Posterior cingulate gyrus (tissue), 11 donors: ENCODE results near the gene CYP27C1.
A peak's percentile ranks its signal among the peaks of the same experiment; 100 is the strongest.

Experiments used
- DNase-seq, 10 donors: peaks; one replicate each; pipeline versions ENCODE4 v3.0.0 to v3.0.0-alpha.2; 2020 to 2021; ENCODE audit warnings: mixed read lengths in 3 of 10
- intact Hi-C: fragments of 100-400 bp; cut with DNase I; formaldehyde crosslinking; loops from one replicate; pipeline ENCODE4 v1.15.1; 2023

CYP27C1 gene

DNA sequence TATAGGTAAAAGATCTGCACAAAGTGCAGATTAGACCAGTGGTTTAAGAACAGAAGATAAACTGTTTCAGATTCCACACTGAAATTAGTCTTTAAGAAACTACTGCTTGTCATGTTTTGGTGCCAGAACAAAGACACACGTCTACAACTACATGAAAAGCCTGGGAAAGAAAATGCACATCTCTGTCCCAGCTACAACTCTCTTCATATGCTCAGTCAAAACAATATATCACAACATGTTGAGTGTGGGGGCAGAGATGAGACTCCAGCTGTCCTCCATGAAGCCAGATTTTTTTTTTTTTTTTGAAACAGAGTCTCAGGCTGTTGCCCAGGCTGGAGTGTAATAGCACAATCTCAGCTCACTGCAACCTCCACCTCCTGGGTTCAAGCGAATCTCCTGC is 60.6 kb downstream of the CYP27C1 start:
- intact Hi-C loops: no loop called here
- no peak for DNase-seq

DNA sequence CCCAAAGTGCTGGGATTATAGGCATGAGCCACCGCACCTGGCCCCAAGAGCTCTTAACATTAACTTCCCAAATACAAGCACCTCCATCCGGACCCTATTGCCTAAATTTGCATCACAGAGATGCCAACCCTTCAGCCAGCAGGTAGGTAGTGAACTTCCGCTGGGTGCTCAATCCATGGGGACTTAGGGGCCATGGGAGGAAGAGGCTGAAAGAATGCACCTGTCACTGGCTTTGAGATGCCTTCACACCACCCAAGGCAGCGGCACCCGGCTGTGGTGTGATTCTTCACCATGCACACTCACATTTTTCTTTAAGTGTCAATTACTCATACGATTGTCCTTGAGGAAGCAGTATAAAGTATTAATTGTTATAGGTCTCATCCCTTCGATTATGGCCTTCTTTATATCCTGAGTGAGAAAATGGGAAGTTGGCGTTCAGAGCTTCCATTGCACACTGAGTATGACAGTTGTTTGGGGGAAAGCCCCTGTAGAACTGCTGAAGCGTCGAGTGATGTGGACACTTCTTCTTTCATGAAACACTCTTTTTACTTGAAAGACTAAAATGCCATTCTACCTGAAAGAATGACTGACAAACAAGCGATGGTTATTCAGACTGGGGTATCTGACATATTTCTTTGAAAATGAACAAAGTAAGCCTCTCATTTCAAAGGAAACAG is 61.3 kb downstream of the CYP27C1 start:
- intact Hi-C loops: no loop called here
- DNase-seq: no peak

DNA sequence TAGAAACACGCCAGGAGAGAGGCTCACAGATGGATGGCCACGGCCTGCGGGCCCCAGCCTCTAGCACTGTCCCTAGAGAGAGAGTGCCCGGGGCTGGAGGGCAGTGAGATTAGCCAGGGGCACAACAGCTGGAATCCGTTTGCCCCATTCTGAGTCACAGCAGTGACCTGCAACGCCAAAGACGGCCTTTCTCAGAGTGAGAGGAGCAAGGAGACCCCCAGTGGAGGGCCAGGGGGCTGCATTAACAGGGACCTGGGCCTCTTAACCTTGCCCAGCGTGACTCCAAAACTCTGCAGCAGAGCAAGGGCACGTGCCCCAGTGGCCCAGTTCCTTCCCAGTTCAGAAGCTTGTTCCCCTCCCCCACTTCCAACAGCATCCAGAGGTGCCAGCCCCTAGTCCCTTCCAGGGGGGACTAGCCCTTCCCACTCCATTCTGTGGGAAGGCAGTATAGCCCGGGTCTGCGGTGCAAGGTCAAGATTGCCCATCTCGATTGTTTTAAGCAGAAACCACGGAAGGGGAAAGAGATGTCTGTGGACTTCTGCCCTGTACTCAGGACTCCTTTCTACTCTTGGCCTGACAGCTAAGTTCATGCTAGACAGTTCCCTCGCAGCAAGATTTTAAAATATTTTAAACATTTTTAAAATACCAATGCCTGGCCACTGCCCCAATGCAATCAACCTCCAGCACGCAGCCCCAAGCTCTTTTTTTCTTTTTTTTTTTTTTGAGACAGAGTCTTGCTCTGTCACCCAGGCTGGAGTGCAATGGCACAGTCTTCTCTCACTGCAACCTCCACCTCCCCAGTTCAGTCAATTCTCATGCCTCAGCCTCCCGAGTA is 62.2 kb downstream of the CYP27C1 start:
- peak in 1 of 10 donors; percentile 82 for DNase-seq
- intact Hi-C loops: no loop called here

DNA sequence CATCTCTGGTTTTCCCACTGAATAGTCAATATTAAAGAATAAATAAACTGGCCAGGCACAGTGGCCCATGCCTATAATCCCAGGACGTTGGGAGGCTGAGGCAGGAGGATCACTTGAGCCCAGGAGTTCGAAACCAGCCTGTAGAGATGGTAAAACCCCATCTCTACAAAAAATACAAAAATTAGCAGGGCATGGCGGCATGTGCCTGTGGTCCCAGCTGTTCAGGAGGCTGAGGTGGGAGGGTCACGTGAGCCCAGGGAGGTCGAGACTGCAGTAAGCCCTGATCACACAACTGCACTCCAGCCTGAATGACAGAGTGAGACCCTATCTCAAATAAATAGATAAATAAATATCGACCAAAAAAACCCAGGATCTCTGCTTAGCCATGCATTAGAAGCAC is 63.0 kb downstream of the CYP27C1 start:
- intact Hi-C loops: no loop called here
- DNase-seq: no peak

DNA sequence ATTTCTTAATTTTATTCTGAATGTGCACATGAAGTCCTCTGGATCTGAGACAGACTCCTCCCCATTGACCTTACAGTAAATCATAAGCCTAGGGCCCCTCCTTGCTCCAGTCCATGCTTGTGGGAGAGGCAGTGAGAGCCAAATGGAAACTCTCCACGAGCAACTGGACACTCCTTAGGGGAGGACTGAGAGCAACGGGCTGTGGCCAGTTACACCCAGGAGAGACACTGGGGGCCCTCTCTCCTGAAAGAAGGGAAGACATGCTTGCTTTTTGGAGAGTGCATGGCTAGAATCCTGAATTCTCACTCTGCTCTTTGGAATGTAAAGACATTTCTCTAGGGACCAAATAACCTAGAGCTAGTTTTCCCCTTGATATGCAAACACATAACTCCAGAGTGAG is 64.2 kb downstream of the CYP27C1 start:
- DNase-seq: no peak
- intact Hi-C loops: no loop called here

DNA sequence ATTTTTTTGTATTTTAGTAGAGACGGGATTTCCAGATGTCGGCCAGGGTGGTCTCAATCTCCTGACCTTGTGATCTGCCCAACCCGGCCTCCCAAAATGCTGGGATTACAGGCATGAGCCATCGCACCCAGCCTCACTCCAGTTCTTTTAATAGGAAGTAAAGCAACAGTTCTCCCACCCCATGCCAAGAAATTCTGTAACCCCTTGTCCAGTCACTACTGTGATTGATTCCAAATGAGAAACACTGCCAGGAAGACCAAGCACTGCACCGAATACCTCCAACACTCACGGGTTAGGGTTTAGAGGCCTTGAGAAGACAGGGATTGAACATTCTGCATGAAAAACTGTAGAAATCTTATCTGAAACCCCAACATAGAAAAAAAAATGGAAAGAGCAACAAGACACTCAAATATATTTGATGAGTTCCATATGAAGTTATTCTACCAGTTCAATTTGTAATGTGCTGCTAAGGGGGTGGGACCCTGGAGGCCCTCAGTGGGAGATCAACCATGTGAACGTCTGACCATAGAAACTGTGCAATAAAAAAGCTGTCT is 65.0 kb downstream of the CYP27C1 start:
- no peak for DNase-seq
- intact Hi-C loops: no loop called here

DNA sequence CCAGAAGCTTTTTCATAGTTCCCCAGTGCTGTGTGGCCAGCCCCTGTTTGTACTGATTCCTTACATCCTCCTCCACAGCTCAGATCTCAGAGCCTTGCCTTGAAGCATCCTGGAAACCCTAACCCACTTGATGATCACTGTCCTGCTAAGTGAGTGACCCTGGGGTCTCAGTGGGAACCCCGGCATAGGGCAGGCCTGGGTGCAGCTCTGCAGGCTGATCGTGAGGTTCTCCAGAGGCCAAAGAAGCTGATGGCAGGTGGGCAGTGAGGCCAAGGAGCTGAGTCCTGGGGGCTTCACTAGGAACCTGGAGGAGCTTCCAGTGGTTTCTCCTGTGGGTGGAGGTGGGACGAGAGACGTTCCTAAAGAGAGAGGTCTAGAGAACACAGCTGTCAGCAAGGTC is 65.7 kb downstream of the CYP27C1 start:
- no peak for DNase-seq
- intact Hi-C loops: no loop called here

DNA sequence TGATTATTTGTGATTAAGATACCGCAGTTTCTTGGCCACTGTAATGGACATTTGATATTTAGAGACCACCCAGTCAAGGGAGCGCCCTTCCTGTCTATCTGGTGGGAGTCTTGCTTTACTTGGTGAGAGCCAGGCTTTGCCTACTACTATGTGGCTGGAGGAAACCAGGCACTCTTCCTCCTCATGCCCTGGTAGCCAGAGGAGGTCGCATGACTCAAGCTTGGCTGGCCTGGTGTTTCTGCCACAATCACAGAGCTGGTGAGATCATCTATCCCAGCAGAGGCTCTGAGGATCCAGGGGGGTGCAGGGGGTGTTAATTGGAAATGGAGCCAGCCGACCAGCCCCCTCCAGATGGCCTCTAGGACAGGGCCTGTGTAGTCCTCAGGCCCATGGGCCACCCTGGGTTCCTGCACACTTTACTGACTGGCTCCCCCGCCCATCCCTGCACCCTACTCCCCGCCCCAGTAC is 66.4 kb downstream of the CYP27C1 start:
- DNase-seq: peak in 5 of 10 donors; percentile 52 to 95 (median 73)
- intact Hi-C loops: no loop called here

DNA sequence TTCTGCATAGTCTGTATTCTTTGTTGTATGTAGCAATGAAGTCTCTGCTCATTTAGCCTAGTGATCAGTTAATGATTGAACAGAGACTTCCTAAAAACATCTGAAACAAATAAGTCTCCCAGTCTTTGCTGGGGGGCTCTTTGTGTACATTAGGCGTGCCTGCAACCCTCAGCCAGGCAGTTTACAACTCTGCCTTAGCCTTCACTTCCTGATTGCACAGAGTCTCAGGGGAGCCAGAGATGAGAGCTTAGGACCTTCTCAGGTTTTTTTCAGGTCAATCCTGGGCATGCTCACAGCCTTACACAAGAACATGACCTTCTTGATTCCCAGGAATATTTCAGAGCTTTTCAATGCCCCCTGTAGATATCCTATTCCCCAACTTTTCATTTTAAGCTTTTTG is 69.1 kb downstream of the CYP27C1 start:
- intact Hi-C loops: no loop called here

DNA sequence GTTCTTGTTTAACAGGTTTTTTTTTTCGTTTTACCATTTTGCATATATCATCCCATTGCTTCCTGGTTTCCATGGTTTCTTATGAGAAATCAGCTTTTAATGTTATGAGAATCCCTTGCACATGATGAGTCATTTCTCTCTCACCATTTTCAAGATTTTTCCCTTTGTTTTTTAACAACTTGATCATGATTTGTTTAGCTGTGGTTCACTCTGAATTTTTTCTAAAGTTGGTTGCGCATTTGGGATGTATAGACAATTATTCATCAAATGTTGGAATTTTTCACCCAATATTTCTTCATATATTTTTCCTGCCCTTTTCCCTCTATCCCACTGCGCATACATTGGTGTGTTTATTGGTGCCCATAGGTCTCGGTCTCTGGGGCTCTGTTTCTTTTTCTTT is 70.7 kb downstream of the CYP27C1 start:
- intact Hi-C loops: loop anchor here (5.0 kb wide), 1 partner anchor 102 kb away; no protein-coding TSS in a partner anchor
- no peak for DNase-seq

More for the DNA sequence above, 69.1 kb downstream of the CYP27C1 start:
- no peak for DNase-seq

DNA sequence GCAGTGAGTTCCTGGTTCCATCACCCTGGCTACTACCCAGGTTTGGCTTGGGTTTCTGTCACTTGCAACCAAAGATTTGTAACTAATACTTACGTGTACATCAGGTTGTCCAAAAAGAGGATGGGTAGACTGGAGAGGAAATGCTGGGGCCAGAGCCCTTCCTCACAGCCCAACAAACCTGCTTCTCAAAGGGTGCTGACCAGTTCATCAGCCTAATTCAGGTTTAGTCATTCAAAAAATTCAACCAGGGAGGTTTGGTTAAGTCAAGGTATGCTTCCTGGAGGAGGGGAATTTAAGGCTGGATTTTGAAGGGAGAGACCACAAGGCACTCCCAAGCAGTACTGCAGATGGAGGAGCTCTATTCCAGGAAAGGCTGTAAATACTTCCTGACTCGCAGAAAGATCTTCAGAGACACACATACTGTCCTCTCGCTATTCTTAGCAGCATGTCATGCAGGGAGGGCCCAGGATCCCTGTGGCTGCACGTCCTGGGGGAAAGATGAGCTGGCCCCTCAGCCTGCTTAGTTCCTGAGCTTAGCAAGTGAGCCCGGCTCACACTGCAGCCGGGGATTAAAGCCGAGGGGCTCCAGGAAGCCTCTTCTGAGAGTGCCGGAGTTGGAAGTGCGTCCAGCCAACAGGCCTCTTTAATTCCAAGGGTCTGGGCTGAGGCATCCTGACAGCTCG is 73.1 kb downstream of the CYP27C1 start:
- DNase-seq: peak in 2 of 10 donors; percentile 72 to 79
- intact Hi-C loops: loop anchor here (5.0 kb wide), 1 partner anchor 100 kb away; no protein-coding TSS in a partner anchor

DNA sequence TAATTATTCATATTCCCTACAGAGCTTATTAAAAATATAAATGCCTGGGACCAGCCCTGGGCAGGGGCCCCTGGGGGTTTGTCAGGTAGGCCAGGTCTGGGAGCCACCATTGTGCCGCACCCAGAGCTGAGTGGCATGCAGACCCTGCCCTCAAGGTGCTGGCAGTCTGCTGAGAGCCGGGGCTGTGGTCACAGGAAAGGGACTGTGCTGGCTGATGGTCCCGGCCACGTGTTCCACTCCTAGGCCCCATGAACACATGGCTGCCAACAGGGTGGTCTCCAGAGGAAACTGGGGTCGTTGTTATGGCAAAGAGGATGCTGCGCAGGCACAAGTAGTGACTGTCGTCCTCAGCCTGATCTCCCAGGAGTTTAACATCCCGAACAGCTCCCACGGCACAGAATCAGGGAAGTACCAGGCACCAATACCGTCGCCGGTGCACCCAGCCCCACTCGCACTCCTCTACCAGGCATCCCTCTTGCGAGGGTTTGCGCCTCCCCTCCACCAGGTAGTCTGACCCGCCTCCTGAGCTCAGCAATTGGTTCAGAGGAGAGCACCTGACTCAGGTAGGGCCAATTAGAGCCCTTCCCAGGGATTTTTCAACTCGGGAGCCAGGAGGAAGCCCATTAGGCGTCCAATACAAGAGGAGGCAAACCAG is 73.9 kb downstream of the CYP27C1 start:
- intact Hi-C loops: loop anchor here (5.0 kb wide), 1 partner anchor 99 kb away; no protein-coding TSS in a partner anchor
- no peak for DNase-seq

DNA sequence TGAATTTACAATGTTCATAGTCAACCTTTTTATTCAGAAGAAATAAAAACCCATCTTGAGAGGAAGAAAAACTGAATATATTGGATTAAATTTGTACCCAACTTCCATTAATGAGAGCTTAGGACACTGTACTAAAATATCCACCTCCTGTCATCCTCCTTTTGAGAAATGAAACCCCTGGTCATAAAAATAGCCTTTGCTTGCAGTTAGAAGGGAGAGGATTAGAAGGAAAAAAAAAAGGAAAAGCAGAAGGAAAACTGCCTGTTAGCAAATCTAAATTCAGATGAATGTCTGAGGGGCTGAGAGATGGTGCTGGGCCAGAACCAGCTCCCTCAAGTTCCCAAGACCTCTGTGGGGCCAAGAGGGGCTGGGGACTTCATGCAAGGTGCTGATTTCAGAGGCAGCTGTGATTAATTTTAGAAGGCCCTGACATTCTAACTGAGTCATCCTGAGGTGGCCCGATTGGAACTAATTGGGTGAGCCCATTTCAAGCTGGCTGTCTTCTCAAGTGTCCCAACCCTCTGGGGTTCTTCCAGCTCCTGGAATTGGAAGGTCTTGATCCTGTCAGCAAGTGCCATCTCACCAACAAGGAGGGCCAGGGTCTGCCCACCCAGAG is 74.7 kb downstream of the CYP27C1 start:
- intact Hi-C loops: loop anchor here (5.0 kb wide), 1 partner anchor 98 kb away; no protein-coding TSS in a partner anchor
- DNase-seq: no peak

DNA sequence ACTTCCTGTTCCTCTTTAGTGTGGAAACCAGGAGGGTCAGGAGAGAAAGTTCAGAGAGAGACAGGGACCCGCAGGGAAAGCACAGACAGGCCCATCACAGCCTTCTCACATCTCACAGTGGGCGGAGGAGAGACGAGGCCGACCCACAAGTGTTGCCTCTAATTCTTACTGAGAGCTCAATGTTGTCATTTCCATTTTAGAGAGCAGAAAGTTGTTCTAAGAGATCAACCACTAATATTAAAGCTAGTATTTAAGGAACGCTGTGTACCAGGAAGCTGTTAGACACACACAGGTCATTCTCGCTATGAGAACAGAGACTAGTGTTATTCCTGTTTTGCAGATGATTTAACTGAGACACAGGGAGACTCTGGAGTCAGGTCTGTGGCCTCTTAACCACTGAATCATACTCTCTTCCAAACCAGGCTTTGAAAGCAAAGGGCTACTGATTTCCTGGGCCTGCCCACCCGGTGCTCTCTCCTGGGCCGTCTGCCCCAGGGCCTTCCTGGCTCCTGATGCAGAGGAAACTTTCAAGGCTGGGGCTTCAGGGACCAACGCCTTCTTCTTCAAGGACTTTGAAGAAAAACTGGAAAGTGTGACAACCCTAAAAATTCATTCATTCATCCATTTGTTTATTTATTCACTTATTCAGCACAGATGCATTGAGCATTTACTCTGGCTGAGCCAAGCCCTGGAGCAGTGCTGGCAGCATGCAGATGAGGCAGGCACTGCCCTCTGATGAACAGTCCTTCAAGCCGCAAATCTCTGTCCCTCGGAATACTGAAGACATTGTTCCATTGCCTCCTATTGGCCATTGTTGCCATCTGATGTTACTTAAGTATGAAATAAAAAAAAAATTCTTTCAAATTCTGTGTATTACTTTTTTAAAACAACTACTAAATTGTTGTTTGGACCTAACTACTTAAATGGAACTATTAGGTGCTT is 76.0 kb downstream of the CYP27C1 start:
- peak in 7 of 10 donors; percentile 47 to 96 (median 62) for DNase-seq
- intact Hi-C loops: no loop called here

DNA sequence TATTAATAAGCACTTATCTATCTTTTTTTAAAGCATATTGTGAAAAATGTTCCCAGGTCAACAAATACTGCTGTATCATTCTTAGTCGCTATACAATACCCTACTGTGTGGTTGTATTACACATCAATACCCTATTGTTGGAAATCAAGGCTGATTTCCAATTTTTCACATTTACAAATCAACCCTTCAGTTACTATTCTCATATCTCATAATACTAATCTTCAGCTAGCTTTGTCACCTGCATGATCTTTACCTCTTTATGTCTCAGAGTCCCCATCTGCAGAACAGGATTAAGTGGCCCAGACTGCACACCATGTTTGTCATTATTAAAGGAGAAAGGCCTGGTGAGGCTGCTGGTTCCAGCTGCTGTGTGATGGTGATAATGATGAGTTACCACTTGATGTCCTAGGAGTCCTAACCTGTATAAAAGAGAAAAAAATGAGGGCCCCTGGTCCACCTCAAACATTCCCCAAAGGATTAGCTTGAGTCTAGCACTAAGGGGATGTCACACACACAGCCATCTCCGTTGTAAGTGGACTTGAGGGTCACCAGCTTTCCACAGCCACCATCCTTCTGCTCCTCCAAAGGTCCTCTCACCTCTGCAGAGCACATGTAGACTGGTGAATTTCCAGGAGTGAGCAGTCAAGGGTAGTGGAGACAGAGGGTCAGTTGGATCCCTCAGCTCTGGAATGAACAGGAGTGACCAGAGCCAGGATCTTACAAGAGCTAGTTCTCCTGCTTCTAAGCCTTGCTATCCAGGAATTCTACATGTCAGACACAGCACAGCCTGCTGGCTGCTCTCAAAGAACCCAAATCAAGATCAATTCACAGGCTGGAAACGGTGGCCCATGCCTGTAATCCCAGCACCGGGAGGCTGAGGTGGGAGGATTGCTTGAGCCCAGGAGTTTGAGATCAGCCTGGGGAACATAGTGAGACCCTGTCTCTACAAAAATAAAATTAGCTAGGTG is 77.2 kb downstream of the CYP27C1 start:
- DNase-seq: no peak
- intact Hi-C loops: no loop called here

DNA sequence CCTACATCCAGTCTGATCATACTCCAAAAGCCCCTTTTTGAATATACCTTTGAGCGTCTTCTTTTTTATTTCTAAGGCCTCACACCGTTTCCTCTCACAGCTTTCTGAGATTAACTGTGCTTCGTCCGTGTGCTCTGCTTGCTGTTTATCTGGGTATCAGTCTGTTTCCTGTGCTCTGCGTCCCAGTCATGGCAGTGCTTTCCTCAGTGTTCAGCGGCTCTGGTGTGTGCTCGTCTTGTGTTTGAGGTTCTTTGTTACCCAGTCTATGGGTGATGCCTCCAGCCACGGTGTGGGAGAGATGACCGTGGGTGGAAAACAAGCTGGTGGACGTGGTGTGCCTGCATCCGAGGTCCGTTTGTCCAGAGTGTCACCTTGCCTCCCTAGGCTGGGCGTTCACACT is 79.6 kb downstream of the CYP27C1 start:
- intact Hi-C loops: no loop called here

DNA sequence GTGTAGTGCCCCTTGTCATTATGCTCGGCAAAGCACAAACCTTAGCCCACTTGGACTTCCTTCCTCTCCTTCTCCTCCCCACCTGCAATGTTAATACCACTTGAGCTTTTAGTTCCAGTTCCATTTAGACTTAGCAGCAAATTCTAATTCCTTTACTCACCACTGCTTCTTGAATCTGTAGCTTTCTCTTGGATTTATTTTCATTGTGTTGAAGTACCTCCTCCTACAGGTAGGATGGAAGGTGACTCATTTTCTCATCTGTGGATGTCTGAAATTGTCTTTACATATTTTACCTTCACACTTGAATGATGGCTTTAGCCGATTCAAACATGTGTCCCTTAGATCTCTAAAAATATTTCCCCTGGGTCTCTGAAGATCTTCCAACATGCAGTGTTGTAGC is 80.3 kb downstream of the CYP27C1 start:
- intact Hi-C loops: no loop called here
- DNase-seq: no peak

More for the DNA sequence above, 79.6 kb downstream of the CYP27C1 start:
- DNase-seq: peak in 1 of 10 donors; percentile 28
